Cerebellar cortex (tissue), 1 donor: Measurements from ENCODE around the gene DCHS2.
A peak's percentile ranks its signal among the peaks of the same experiment; 100 is the strongest.

ENCODE experiments used
- DNase-seq: peaks from one replicate; pipeline ENCODE4 v3.0.0-alpha.2; 2015; ENCODE audit warnings: low spot score

Gene DCHS2, protein sequence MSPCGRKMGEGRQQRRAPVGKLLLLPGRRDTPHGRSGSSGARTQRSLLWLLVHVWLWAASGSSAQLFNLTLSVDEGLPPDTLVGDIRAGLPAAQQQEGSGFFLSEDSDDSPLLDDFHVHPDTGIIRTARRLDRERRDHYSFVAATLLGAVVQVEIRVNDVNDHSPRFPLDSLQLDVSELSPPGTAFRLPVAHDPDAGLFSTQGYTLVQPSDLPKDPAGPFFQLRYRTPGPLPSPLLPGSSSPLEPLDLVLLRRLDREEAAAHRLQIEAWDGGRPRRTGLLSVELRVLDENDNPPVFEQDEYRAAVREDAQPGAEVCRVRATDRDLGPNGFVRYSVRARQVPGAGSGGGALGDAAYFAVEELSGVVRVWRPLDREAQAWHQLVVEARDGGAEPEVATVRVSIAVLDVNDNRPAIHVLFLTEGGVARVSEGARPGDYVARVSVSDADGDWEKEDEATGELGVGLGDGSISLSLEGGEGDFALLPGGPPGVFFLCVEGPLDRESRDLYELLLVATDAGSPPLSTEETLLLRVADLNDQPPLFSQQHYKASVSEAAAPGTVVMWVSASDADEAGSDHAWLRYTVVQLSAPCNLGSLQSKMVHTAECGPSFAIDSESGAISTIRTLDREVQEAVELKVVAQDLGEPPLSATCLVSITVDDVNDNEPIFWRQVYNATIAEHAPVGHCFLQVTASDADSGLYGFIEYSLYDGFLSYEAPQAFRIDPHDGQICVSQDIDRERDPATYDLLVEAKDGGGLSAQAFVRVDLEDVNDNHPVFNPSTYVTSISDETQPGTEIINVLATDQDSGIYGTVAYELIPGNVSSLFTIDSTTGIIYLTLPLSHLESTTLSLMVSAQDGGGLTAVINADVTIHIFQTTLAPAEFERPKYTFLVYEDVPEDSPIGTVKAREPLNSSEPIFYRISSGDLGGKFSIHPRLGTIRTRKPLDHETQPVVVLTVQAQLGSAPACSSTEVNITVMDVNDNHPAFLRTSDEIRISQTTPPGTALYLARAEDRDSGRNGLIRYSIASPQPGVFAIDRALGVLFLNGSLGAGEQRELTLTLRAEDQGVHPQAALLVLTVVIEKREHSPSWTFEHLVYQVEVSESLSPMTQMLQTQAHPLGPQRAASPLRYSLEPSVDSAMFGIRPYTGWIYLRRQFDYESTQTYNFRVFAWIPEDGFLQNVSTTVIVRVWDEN (N-terminal part only)

GRCh38 chr4:154491341-154492271, at the start of gene DCHS2:
Gene DCHS2, minus strand, starts transcription at chr4:154491799. Its CDS starts 444 bp downstream, at chr4:154491355.
- no peak for DNase-seq

- no peak for DNase-seq
Measured at GRCh38 chr4:154534296-154534695, 42.7 kb upstream of the DCHS2 start.

DNA sequence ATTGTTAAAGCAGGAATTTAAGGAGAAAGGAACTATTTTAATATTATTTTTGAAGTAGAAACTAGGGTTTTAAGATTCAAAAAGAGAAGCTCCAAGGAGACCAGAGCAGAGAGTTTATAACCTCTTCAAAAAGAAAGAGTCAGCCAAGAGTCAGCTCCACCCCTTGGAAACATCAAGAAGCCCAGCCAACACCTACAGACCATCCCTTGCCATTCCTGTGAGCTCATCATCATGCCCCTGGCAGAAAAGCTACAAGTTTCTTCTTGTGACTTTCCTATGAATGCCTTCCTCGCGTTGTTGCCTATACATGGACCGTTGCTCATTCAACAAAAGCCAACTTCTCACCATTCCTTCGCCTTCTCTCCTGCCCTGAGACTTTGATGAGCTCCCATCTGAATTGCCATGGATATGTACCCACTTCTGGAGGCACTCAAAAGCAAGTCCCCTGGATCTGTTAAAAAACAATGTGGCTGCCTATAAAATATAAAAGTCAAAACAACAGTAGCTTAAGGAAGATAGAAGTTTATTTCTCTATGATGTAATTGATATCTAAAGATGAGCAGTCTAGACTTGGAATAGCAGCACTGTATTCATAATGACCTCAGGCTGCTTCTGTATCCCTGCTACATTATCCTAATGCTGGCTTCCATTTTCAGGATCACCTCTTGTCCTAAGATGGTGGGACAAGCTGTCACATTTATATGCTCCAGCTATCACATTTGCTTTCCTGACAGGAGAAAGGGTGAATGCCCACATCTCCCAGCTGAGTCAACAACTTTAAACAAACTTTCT, 38.3 kb upstream of the DCHS2 start:
- no peak for DNase-seq

- no peak for DNase-seq
Measured at GRCh38 chr4:154528869-154529268, 37.3 kb upstream of the DCHS2 start.

DNA sequence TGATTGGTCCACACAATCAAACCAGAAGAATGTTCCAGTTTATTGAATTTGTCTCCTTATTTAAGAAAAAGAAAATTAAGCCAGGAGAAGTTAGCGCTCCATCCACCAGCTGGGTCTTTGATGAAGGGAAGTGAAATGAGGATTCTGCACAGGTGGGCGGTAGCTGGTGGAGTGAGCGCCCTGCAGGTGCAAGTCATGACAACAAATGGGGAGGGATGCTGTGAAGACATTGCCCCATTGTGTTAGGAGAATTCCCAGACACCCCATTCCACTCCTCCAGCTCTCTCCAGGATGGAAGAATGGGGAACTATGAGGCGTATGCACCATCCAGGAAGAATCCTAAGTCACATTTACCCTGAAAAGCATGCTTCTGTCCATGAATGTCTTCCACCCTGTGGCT, 35.7 kb upstream of the DCHS2 start:
- DNase-seq: no peak

DNA sequence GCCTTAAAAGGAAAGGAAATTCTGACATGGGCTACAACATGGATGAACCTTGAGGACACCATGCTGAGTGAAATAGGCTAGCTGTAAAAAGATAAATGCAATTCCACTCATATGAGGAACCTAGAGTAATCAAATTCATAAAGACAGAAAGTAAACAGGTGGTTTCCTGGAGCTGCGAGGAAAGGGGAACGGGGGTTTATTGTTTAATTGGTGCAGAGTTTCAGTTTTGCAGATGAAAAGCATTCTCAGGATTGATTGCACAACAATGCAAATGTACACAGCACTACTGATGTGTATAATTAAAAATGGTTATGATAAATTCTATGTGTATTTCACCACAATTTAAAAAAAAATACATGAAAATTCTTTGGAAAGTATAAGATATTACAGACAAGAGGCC, 34.6 kb upstream of the DCHS2 start:
- DNase-seq: no peak

DNA sequence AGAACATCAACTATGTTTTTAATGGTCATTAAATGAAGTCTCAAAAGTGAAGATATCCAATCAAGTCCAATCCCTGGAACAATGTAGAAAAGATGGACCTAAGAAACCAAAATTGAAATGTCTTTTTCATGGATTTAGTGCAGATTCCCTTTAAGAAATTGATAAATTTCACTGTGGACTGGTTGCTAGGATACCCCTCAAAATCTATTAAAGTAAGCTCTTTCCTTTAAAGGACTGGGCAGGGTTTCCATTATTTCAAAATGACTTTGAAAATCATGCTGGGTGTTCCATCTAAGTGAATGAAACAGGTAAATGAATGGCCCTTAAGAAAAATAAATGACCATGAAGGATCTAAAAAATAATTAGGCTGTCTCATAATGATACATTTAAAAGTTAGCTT, 30.0 kb upstream of the DCHS2 start:
- no peak for DNase-seq

- no peak for DNase-seq
Measured at GRCh38 chr4:154519214-154519613, 27.6 kb upstream of the DCHS2 start.

DNA sequence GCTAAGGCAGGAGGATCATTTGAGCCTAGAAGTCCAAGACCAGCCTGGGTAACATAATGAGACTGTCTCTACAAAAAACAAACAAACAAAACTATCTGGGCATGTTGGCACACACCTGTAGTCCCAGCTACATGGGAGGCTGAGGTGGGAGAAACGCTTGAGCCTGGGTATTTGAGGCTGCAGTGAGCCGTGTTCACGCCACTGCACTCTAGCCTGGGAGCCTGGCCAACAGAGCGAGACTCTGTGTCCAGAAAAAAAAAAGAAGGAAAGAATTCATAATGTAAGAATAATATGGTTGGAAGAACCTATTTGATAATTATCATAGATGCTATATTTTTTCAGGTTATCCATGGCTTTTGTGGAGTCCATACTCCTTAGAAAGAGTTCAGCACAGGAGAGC, 26.0 kb upstream of the DCHS2 start:
- no peak for DNase-seq

- no peak for DNase-seq
Measured at GRCh38 chr4:154516318-154517029, 24.9 kb upstream of the DCHS2 start.

- no peak for DNase-seq
Measured at GRCh38 chr4:154511981-154512380, 20.4 kb upstream of the DCHS2 start.

GRCh38 chr4:154511548-154511947, 19.9 kb upstream of the DCHS2 start:
- no peak for DNase-seq

DNA sequence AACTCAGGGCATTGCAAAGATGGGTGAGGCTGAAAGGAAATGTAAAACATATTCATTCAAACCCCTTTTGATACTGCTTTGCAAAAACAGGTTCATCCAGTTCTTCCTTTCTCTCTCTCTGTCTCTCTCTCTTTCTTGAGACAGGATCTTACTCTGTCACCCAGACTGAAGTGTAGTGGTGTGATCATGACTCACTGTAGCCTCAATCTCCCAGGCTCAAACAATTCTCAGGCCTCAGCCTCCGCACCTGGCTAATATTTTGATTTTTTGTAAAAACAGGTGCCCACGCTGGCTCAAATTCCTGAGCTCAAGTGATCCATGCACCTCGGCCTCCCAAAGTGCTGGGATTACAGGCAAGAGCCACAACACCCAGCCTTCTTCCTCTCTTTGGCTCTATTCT, 15.6 kb upstream of the DCHS2 start:
- no peak for DNase-seq

- peak; percentile 53 for DNase-seq
Measured at GRCh38 chr4:154506253-154506652, 14.7 kb upstream of the DCHS2 start.

DNA sequence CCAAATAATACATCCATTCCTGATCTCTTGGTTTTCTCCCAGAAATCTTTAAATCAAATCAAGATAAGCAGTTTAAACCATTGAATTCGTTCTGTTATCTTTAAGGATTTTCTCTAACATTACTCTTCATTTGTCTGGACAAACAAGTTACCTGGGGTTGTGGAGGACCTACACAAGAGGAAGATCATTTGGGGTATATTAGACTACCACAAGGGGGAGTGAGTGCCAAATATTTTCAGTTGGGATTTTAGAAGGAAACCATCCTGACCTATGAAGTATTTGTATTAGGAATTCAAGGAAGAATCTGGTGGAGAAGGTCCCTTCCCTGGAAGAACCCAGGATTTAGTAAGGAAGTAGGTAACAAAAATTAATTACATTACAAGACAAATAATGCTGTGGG, 12.0 kb upstream of the DCHS2 start:
- DNase-seq: peak; percentile 24

DNA sequence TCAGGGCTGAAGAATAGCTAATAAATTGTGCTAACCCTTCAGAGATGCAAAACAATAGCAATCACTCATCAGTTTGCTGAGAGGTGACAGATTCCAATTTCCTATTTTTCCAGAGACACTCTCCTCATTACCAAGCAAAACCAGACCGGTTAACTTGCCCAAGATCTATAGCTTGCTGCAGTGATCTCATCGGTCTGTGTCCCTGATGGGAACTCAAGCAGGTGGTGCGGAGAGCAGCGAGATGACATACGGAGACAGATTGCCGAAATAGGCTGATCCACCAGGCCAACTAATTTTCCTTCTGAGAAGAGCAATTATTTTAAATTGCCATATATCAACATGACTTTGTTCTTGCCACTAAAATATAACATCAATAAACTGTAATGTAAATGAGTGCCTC, 10.5 kb upstream of the DCHS2 start:
- no peak for DNase-seq

GRCh38 chr4:154497889-154498288, 6.3 kb upstream of the DCHS2 start:
- DNase-seq: no peak

GRCh38 chr4:154495867-154496266, 4.3 kb upstream of the DCHS2 start:
- no peak for DNase-seq

GRCh38 chr4:154492288-154492687, 689 bp upstream of the DCHS2 start:
- no peak for DNase-seq
